ENCODE data around the gene CHST11. TPM values are rescaled to one million over a fixed set of nuclear protein-coding genes. Genes with fewer than 3 reads are reported as not detected.

Gene CHST11
- total RNA-seq, 1 experiment from 2014 or later: 6.7 TPM

GRCh38 chr12:104533134-104533533 lies 76.4 kb downstream of the CHST11 start:
- Histone ChIP-seq H2BK120ac (ENCODE audit: low read depth, low read length, poor library complexity, severe bottlenecking) (no peak overlapping the region), H3K9me3 (ENCODE audit: control insufficient read depth, low read depth, low read length) (no peaks in the 10 kb centered on the region), H2BK15ac (ENCODE audit: low read depth, low read length) (no peak overlapping the region), H3K9ac (ENCODE audit: extremely low read depth, insufficient read length, low read length) (no peak overlapping the region), H2AFZ (ENCODE audit: low read length) (no peak overlapping the region), H4K5ac (ENCODE audit: insufficient read length, low read depth, low read length) (no peak overlapping the region), H3K79me1 (ENCODE audit: insufficient read depth, low read depth, low read length, poor library complexity, severe bottlenecking) (no peaks in the 10 kb centered on the region), H3K18ac (ENCODE audit: insufficient read length, low read depth, low read length) (no peak overlapping the region), H2AK5ac (ENCODE audit: insufficient read length, low read length) (no peak overlapping the region), H3K56ac (ENCODE audit: insufficient read length, low read depth, low read length) (no peak overlapping the region), H2BK20ac (ENCODE audit: low read depth, low read length, poor library complexity, severe bottlenecking) (no peak overlapping the region), H4K20me1 (ENCODE audit: control insufficient read depth, insufficient read depth, insufficient read length) (no peaks in the 10 kb centered on the region), H3K4me1 (ENCODE audit: insufficient read depth, low read length) (peaks cover 7% of the 10 kb centered on the region; the same call in 1 of the 2 replicates), H3K14ac (ENCODE audit: insufficient read depth, low read length) (no peak overlapping the region), H3K27me3 (ENCODE audit: insufficient read depth, low read length) (no peaks in the 10 kb centered on the region), H3K4me2 (ENCODE audit: insufficient read depth, insufficient read length, low read length) (no peak overlapping the region), H3K23ac (ENCODE audit: insufficient read length, low read depth, low read length) (no peak overlapping the region), H3K27ac (ENCODE audit: insufficient read length, low read depth, low read length) (no peak overlapping the region), H2BK5ac (ENCODE audit: insufficient read length, low read length) (no peak overlapping the region), H3K4ac (ENCODE audit: low read depth, low read length) (no peak overlapping the region), H3K79me2 (ENCODE audit: insufficient read depth, low read length) (no peaks in the 10 kb centered on the region; the same call in 1 of the 2 replicates), H4K8ac (replicated peaks; ENCODE audit: insufficient read length, low read depth, low read length) (no peak overlapping the region), H2BK12ac (ENCODE audit: insufficient read length, low read depth, low read length) (no peak overlapping the region), H3T11ph (ENCODE audit: low read length) (no peak overlapping the region), H4K91ac (ENCODE audit: insufficient read length, low read depth, low read length) (no peak overlapping the region), H3K23me2 (ENCODE audit: insufficient read length, low read depth, low read length, poor library complexity, severe bottlenecking) (no peaks in the 10 kb centered on the region)
- DNase-seq: no peak
- TF ChIP-seq, protein P1, sequence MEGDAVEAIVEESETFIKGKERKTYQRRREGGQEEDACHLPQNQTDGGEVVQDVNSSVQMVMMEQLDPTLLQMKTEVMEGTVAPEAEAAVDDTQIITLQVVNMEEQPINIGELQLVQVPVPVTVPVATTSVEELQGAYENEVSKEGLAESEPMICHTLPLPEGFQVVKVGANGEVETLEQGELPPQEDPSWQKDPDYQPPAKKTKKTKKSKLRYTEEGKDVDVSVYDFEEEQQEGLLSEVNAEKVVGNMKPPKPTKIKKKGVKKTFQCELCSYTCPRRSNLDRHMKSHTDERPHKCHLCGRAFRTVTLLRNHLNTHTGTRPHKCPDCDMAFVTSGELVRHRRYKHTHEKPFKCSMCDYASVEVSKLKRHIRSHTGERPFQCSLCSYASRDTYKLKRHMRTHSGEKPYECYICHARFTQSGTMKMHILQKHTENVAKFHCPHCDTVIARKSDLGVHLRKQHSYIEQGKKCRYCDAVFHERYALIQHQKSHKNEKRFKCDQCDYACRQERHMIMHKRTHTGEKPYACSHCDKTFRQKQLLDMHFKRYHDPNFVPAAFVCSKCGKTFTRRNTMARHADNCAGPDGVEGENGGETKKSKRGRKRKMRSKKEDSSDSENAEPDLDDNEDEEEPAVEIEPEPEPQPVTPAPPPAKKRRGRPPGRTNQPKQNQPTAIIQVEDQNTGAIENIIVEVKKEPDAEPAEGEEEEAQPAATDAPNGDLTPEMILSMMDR (conservative IDR thresholded peaks at IDR 0.05): no peak
- no CpG with 5 or more reads among the region's 2 CpGs for WGBS (ENCODE audit: extremely low coverage, insufficient read length, low lambda C conversion rate)
- H3K9me3 Mint-ChIP-seq: peaks cover 0 to 3% of the 10 kb centered on the region in 2 experiments; a peak in 1 of 5 replicates
- H3K27ac Mint-ChIP-seq: no peak overlapping the region
- peaks cover 22 to 25% of the 10 kb centered on the region in 2 experiments for H3K4me1 Mint-ChIP-seq
- H3K4me3 Mint-ChIP-seq: no peak overlapping the region
- H3K27me3 Mint-ChIP-seq (ENCODE audit: low read depth): peaks cover 6% of the 10 kb centered on the region; the same call in 1 of the 2 replicates
- H3K36me3 Mint-ChIP-seq (ENCODE audit: insufficient read depth in 1 of 3, low read depth in 3 of 3): peaks cover 0 to 5% (median 1%) of the 10 kb centered on the region in 3 experiments; a peak in 1 of 7 replicates
